Body of pancreas (tissue), 4 donors: ENCODE results near the gene ARFGAP3. TPM values are rescaled to one million over a fixed set of nuclear protein-coding genes. Genes with fewer than 3 reads are reported as not detected.

Source experiments
- ATAC-seq: fragments of 150-250 bp; one replicate; pipeline ENCODE4 v1.9.1; 2016
- DNase-seq, 4 donors: peaks; one replicate each; pipeline ENCODE4 v3.0.0-alpha.2; 2019
- H3K27ac ChIP-seq, 4 donors: fragments of 200-600 bp; sonication (generic); 1 replicate in 3 of 4; 2 replicates in 1 of 4; pipeline versions ENCODE4 v1.5.1 to v1.6.1; 2016 to 2019; ENCODE audit warnings: mild to moderate bottlenecking in 1 of 4, mixed read lengths in 1 of 4, moderate library complexity in 1 of 4
- H3K27me3 ChIP-seq, 2 donors: fragments of 200-600 bp; sonication (generic); one replicate each; pipeline ENCODE4 v1.6.0; 2016; ENCODE audit warnings: mild to moderate bottlenecking in 1 of 2
- H3K36me3 ChIP-seq, 2 donors: fragments of 200-600 bp; sonication (generic); replicated peaks in 1 of 2; 2 replicates each; pipeline ENCODE4 v1.5.1; 2016; ENCODE audit warnings: low read depth in 2 of 2; ENCODE audit not compliant: insufficient read depth in 1 of 2
- H3K4me1 ChIP-seq: fragments of 200-600 bp; sonication (generic); one replicate; pipeline ENCODE4 v1.6.0; 2016
- H3K4me3 ChIP-seq, 2 donors: fragments of 200-600 bp; sonication (generic); 1 replicate in 1 of 2; 2 replicates in 1 of 2; pipeline ENCODE4 v1.5.1; 2016 to 2019
- H3K9me3 ChIP-seq, 3 donors: fragments of 200-600 bp; sonication (generic); 1 replicate in 2 of 3; 2 replicates in 1 of 3; pipeline ENCODE4 v1.5.1; 2016
- CTCF ChIP-seq, 7 experiments: fragments of 450-650 bp in 4 of 7; fragments of 200-600 bp in 3 of 7; sonication (generic) in 3 of 7; IDR thresholded peaks; one replicate each; pipeline ENCODE4 v1.5.1; 2016 to 2019; ENCODE audit warnings: antibody characterized with exemption in 7 of 7
- POLR2A ChIP-seq, 3 donors: fragments of 450-650 bp; IDR thresholded peaks; one replicate each; pipeline ENCODE4 v1.6.1; 2016; ENCODE audit warnings: antibody characterized with exemption in 3 of 3, mild to moderate bottlenecking in 2 of 3
- WGBS, 2 donors: methylation state at CpG; one replicate each; pipeline ENCODE4 v1.1.5; 2017; 5-methylcytosine and 5-hydroxymethylcytosine counted together
- intact Hi-C: fragments of 100-400 bp; cut with DNase I; formaldehyde crosslinking; loops from one replicate; pipeline ENCODE4 v1.15.1; 2023
- total RNA-seq, 2 donors: library from RNA; depleted of rRNA; stranded (reverse); fragments of >200 nt; gene quantifications; one replicate each; pipeline ENCODE4 v1.1.0, GENCODE V29; 2016

The ARFGAP3 gene
- total RNA-seq, 2 donors from 2014 or later = 64.3 to 73.2 TPM

DNA sequence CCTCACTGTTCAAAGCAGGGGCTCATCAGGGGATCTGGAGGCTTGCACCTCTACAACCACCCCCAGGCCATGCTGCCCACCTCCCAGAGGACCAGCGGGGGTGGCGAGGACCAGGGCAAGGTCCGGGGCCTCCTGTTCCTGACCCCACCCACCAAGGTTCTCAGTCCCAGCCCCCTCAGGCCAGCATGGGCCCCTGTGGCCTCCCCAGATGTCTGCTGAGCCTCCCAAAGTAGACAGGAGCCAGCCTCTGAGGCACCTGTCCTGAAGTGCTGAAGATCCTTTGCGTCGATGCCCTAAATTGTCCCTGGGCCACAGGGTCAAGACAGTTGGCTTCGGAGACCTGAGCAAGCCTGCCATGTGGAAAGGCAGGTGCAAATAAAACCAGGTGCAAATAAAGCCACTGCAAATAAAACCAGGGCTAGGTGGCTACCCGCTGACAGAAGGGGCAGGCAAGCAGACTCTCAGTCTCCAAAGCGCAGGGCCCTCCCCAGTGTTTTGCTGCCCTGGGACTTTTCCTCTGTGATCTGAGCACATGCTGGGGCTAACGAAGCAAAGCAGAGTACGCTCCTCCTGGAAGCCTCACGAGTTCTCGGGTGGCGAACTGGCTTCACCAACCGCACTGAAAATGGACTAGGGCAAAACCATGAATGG lies 22.4 kb upstream of the ARFGAP3 start:
- no peaks in the 10 kb centered on the region for H3K9me3 ChIP-seq
- H3K4me3 ChIP-seq = no peak overlapping the region
- intact Hi-C loops = no loop called here
- peaks cover 90% of the 10 kb centered on the region for H3K4me1 ChIP-seq
- WGBS, 2 donors = 44 to 48% methylated on average over 4 to 14 of the region's 14 CpGs
- DNase-seq (peak in 2 of 4 donors; percentile 53 to 55), ATAC-seq (no peak)
- peak overlapping the region; percentile 92 to 96 (median 94) for H3K27ac ChIP-seq
- H3K36me3 ChIP-seq = peaks cover 10 to 16% of the 10 kb centered on the region in 2 donors
- H3K27me3 ChIP-seq = no peaks in the 10 kb centered on the region
- TF ChIP-seq POLR2A (IDR thresholded peaks at IDR 0.05) (peak in 1 of 3 donors; percentile 19), CTCF (IDR thresholded peaks at IDR 0.05) (no peak)

- Histone ChIP-seq H3K27ac (peak overlapping the region; percentile 92 to 96 (median 94)), H3K4me1 (peaks cover 84% of the 10 kb centered on the region), H3K27me3 (no peaks in the 10 kb centered on the region), H3K4me3 (no peak overlapping the region), H3K36me3 (peaks cover 10 to 22% of the 10 kb centered on the region in 2 donors), H3K9me3 (no peaks in the 10 kb centered on the region)
- ATAC-seq (no peak), DNase-seq (no peak)
- 56 to 67% methylated on average over 5 to 22 of the region's 22 CpGs for WGBS, 2 donors
- intact Hi-C loops = no loop called here
- TF ChIP-seq CTCF (IDR thresholded peaks at IDR 0.05) (no peak), POLR2A (IDR thresholded peaks at IDR 0.05) (no peak)
Measured at GRCh38 chr22:42878561-42879305, 21.7 kb upstream of the ARFGAP3 start.

- peak overlapping the region; percentile 32 to 96 (median 93) for H3K27ac ChIP-seq
- WGBS, 2 donors = 52 to 76% methylated on average over 6 to 12 of the region's 12 CpGs
- H3K4me3 ChIP-seq = no peak overlapping the region
- no peaks in the 10 kb centered on the region for H3K27me3 ChIP-seq
- no peaks in the 10 kb centered on the region for H3K9me3 ChIP-seq
- peaks cover 75% of the 10 kb centered on the region for H3K4me1 ChIP-seq
- ATAC-seq (no peak), DNase-seq (peak in 2 of 4 donors; percentile 49 to 66)
- intact Hi-C loops = no loop called here
- TF ChIP-seq POLR2A (IDR thresholded peaks at IDR 0.05) = no peak
- TF ChIP-seq CTCF (IDR thresholded peaks at IDR 0.05) = no peak
- H3K36me3 ChIP-seq = peaks cover 10 to 22% of the 10 kb centered on the region in 2 donors
Measured at GRCh38 chr22:42877597-42878340, 20.7 kb upstream of the ARFGAP3 start.

DNA sequence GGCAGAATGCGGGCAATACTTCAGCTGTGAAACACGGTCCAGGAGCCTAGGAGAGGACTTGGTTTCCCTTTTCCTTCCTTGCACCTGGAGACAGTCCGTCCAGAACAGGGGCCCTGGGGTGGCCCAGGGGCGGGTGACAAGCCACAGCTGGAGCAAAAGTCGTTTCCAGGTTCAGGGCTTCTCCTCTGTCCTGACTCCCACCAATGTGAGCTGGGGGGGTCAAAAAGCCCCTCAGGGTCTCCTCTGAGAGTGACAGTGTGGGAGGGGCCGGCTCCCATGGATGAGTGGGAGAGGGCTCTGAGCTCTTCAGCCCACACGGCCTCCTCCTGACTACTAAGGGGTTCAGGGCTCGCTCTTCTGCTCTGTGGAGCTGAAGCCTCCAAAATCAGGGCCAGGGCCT lies 20.1 kb upstream of the ARFGAP3 start:
- DNase-seq = no peak
- Histone ChIP-seq H3K4me3 (no peak overlapping the region), H3K9me3 (no peaks in the 10 kb centered on the region), H3K4me1 (peaks cover 69% of the 10 kb centered on the region), H3K27me3 (no peaks in the 10 kb centered on the region), H3K27ac (peak overlapping the region in 3 of 4 donors; percentile 4 to 96 (median 92)), H3K36me3 (peaks cover 10 to 26% of the 10 kb centered on the region in 2 donors)
- 78 to 92% methylated on average over 2 to 8 of the region's 8 CpGs for WGBS, 2 donors
- ATAC-seq = no peak
- TF ChIP-seq CTCF (IDR thresholded peaks at IDR 0.05) = no peak
- no peak for TF ChIP-seq POLR2A (IDR thresholded peaks at IDR 0.05)
- intact Hi-C loops = no loop called here
